HG03442 (cell line): ENCODE measurements around the gene CHTF18.
"Not testable (repeated sequence)": the region's sequence is repeated elsewhere in the genome, so short reads cannot be mapped to it uniquely, and the experiment has no call there.

Experiments used
- ATAC-seq: cut with Tn5 transposase; IDR thresholded peaks from one replicate; pipeline ENCODE4 v1.9.1; 2021; ENCODE audit warnings: mild to moderate bottlenecking, moderate library complexity; ENCODE audit not compliant: unreplicated experiment

CHTF18 gene

GRCh38 chr16:788399-789126, at the start of gene CHTF18:
Gene CHTF18 (plus strand): TSS chr16:788620. CDS start chr16:788685, 65 bp downstream.
- peak; percentile 68 for ATAC-seq

- no peak for ATAC-seq
Measured at GRCh38 chr16:739560-740458, 48.6 kb upstream of the CHTF18 start.

- ATAC-seq, result peak; percentile 2
Measured at GRCh38 chr16:740459-740763, 48.0 kb upstream of the CHTF18 start.

GRCh38 chr16:740764-741505, 47.5 kb upstream of the CHTF18 start, which contains the start of gene CIAO3:
Gene CIAO3 (minus strand): TSS chr16:740997. CDS start chr16:740985, 12 bp downstream.
- ATAC-seq, result peak; percentile 57

GRCh38 chr16:741986-742629, 46.3 kb upstream of the CHTF18 start:
- ATAC-seq, result no peak

GRCh38 chr16:742894-743293, 45.5 kb upstream of the CHTF18 start:
- not testable (repeated sequence) for ATAC-seq

- ATAC-seq, result no peak
Measured at GRCh38 chr16:743794-744500, 44.5 kb upstream of the CHTF18 start.

GRCh38 chr16:745739-746138, 42.7 kb upstream of the CHTF18 start:
- no peak for ATAC-seq

GRCh38 chr16:746637-747036, 41.8 kb upstream of the CHTF18 start:
- no peak for ATAC-seq

- ATAC-seq, result no peak
Measured at GRCh38 chr16:747978-748746, 40.3 kb upstream of the CHTF18 start.

- no peak for ATAC-seq
Measured at GRCh38 chr16:749010-749409, 39.4 kb upstream of the CHTF18 start.

- ATAC-seq, result no peak
Measured at GRCh38 chr16:750485-750884, 37.9 kb upstream of the CHTF18 start.

- ATAC-seq, result no peak
Measured at GRCh38 chr16:751152-752006, 37.0 kb upstream of the CHTF18 start.

- no peak for ATAC-seq
Measured at GRCh38 chr16:752007-752312, 36.5 kb upstream of the CHTF18 start.

GRCh38 chr16:754121-754607, 34.3 kb upstream of the CHTF18 start:
- not testable (repeated sequence) for ATAC-seq

- no peak for ATAC-seq
Measured at GRCh38 chr16:754656-755055, 33.8 kb upstream of the CHTF18 start.

- ATAC-seq, result no peak
Measured at GRCh38 chr16:756428-756827, 32.0 kb upstream of the CHTF18 start.

- ATAC-seq, result no peak
Measured at GRCh38 chr16:759110-759910, 29.1 kb upstream of the CHTF18 start.
